H1 (cell line): Measurements from ENCODE around the gene PSMD3. TPM values are rescaled to one million over a fixed set of nuclear protein-coding genes. Genes with fewer than 3 reads are reported as not detected.

Experiments
- BACH1 ChIP-seq: IDR thresholded peaks from 2 replicates; pipeline ENCODE4 v1.6.1; 2012; ENCODE audit warnings: low read length, improper control_type of control experiment
- CBX5 ChIP-seq: fragments of 300-800, 300-1000 bp; sonication (generic); IDR thresholded peaks from 2 replicates; pipeline ENCODE4 v1.7.1; 2016; ENCODE audit warnings: antibody characterized with exemption, low read length, low read depth
- CHD1 ChIP-seq: IDR thresholded peaks from 2 replicates; pipeline ENCODE4 v1.6.1; 2012; ENCODE audit warnings: low read depth, low read length, improper control_type of control experiment
- KDM5A ChIP-seq: fragments of 200-600 bp; IDR thresholded peaks from 2 replicates; pipeline ENCODE4 v1.7.1; 2012; ENCODE audit warnings: mild to moderate bottlenecking, low read length, inconsistent platforms, mixed read lengths
- MAFK ChIP-seq: IDR thresholded peaks from 2 replicates; pipeline ENCODE4 v1.6.1; 2012; ENCODE audit warnings: low read depth, mild to moderate bottlenecking, improper control_type of control experiment, low read length
- POLR2AphosphoS5 ChIP-seq: IDR thresholded peaks from 2 replicates; pipeline ENCODE4 v1.6.1; 2011; ENCODE audit warnings: low read depth, low read length
- RXRA ChIP-seq: IDR thresholded peaks from 2 replicates; pipeline ENCODE4 v1.6.1; 2011; ENCODE audit warnings: low read depth, mild to moderate bottlenecking, low read length, moderate library complexity; ENCODE audit not compliant: insufficient read depth
- SIN3A ChIP-seq, 2 experiments: IDR thresholded peaks in 1 of 2; conservative IDR thresholded peaks in 1 of 2; 2 replicates each; pipeline ENCODE4 v1.6.1; 2011 to 2012; ENCODE audit warnings: low read length in 2 of 2, improper control_type of control experiment in 1 of 2, low read depth in 1 of 2, mild to moderate bottlenecking in 1 of 2
- SP2 ChIP-seq: IDR thresholded peaks from 2 replicates; pipeline ENCODE4 v1.6.1; 2012; ENCODE audit warnings: mild to moderate bottlenecking, low read length, inconsistent platforms
- polyA plus RNA-seq, 7 experiments: library from polyadenylated mRNA; depleted of rRNA in 3 of 7; stranded (reverse) in 5 of 7; unstranded in 2 of 7; fragments of >200 nt in 5 of 7; fragments of 200-250 nt in 2 of 7; gene quantifications; 1 replicate in 5 of 7; 2 replicates in 1 of 7; 4 replicates in 1 of 7; pipeline versions ENCODE4 v1.2.1 to v1.2.3, GENCODE V29; 2011 to 2013; ENCODE audit warnings: missing spikeins in 2 of 7, mixed read lengths in 2 of 7
- total RNA-seq: library from RNA; stranded (reverse); fragmentation: NEBNext Ultra II Directional; extraction: Animal tissue kit (Norgen Biotek cat#: 25700); gene quantifications from 2 replicates; pipeline ENCODE4 v1.2.1, GENCODE V29; 2021
- TF ChIP-seq, protein P1 (sequence below): fragments of 300-600 bp; sonication (generic); IDR thresholded peaks from 2 replicates; pipeline ENCODE4 v1.7.1; 2012; ENCODE audit warnings: low read length, moderate library complexity, mild to moderate bottlenecking, inconsistent platforms; ENCODE audit not compliant: insufficient replicate concordance
- TF ChIP-seq, protein P2 (sequence below): IDR thresholded peaks from 2 replicates; pipeline ENCODE4 v1.6.1; 2012; ENCODE audit warnings: inconsistent platforms

The PSMD3 gene
- total and polyA plus RNA-seq, 2 of the 8 experiments (the other 6 are each of a cell fraction or from before 2014, with no cell fraction given), result 151 to 198 TPM

DNA sequence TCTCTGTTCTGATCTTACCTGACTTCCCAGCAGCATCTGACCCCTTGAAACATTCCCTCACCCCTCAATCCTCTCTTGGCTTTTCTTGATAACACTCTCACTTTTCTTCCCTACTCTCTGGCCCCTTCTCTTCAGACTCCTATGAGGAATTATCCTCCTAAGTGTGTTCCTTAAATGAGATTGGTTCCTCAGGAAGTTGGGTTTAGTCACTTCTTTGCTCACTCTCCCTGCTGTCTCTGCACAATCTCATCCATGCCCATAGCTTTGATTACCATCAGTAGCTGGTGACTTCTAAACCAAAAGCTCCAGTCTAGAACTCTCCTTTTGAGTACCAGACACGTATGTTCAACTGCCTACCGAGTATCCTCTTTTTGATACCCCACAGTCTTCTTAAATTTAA, 60.6 kb downstream of the PSMD3 start (continued):
- TF ChIP-seq, protein P1, sequence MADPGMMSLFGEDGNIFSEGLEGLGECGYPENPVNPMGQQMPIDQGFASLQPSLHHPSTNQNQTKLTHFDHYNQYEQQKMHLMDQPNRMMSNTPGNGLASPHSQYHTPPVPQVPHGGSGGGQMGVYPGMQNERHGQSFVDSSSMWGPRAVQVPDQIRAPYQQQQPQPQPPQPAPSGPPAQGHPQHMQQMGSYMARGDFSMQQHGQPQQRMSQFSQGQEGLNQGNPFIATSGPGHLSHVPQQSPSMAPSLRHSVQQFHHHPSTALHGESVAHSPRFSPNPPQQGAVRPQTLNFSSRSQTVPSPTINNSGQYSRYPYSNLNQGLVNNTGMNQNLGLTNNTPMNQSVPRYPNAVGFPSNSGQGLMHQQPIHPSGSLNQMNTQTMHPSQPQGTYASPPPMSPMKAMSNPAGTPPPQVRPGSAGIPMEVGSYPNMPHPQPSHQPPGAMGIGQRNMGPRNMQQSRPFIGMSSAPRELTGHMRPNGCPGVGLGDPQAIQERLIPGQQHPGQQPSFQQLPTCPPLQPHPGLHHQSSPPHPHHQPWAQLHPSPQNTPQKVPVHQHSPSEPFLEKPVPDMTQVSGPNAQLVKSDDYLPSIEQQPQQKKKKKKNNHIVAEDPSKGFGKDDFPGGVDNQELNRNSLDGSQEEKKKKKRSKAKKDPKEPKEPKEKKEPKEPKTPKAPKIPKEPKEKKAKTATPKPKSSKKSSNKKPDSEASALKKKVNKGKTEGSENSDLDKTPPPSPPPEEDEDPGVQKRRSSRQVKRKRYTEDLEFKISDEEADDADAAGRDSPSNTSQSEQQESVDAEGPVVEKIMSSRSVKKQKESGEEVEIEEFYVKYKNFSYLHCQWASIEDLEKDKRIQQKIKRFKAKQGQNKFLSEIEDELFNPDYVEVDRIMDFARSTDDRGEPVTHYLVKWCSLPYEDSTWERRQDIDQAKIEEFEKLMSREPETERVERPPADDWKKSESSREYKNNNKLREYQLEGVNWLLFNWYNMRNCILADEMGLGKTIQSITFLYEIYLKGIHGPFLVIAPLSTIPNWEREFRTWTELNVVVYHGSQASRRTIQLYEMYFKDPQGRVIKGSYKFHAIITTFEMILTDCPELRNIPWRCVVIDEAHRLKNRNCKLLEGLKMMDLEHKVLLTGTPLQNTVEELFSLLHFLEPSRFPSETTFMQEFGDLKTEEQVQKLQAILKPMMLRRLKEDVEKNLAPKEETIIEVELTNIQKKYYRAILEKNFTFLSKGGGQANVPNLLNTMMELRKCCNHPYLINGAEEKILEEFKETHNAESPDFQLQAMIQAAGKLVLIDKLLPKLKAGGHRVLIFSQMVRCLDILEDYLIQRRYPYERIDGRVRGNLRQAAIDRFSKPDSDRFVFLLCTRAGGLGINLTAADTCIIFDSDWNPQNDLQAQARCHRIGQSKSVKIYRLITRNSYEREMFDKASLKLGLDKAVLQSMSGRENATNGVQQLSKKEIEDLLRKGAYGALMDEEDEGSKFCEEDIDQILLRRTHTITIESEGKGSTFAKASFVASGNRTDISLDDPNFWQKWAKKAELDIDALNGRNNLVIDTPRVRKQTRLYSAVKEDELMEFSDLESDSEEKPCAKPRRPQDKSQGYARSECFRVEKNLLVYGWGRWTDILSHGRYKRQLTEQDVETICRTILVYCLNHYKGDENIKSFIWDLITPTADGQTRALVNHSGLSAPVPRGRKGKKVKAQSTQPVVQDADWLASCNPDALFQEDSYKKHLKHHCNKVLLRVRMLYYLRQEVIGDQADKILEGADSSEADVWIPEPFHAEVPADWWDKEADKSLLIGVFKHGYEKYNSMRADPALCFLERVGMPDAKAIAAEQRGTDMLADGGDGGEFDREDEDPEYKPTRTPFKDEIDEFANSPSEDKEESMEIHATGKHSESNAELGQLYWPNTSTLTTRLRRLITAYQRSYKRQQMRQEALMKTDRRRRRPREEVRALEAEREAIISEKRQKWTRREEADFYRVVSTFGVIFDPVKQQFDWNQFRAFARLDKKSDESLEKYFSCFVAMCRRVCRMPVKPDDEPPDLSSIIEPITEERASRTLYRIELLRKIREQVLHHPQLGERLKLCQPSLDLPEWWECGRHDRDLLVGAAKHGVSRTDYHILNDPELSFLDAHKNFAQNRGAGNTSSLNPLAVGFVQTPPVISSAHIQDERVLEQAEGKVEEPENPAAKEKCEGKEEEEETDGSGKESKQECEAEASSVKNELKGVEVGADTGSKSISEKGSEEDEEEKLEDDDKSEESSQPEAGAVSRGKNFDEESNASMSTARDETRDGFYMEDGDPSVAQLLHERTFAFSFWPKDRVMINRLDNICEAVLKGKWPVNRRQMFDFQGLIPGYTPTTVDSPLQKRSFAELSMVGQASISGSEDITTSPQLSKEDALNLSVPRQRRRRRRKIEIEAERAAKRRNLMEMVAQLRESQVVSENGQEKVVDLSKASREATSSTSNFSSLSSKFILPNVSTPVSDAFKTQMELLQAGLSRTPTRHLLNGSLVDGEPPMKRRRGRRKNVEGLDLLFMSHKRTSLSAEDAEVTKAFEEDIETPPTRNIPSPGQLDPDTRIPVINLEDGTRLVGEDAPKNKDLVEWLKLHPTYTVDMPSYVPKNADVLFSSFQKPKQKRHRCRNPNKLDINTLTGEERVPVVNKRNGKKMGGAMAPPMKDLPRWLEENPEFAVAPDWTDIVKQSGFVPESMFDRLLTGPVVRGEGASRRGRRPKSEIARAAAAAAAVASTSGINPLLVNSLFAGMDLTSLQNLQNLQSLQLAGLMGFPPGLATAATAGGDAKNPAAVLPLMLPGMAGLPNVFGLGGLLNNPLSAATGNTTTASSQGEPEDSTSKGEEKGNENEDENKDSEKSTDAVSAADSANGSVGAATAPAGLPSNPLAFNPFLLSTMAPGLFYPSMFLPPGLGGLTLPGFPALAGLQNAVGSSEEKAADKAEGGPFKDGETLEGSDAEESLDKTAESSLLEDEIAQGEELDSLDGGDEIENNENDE, result no peak
- TF ChIP-seq KDM5A (no peak), SIN3A (conservative IDR thresholded peaks at IDR 0.05 in 1 of 2, IDR thresholded peaks at IDR 0.05 in 1 of 2; ENCODE audit: low read depth in 1 of 2, low read length in 2 of 2) (no peak), BACH1 (no peak), CBX5 (no peak), CHD1 (no peak), POLR2AphosphoS5 (no peak), MAFK (no peak), RXRA (no peak), SP2 (no peak)
- TF ChIP-seq, protein P2, sequence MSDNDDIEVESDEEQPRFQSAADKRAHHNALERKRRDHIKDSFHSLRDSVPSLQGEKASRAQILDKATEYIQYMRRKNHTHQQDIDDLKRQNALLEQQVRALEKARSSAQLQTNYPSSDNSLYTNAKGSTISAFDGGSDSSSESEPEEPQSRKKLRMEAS, result no peak
- TF ChIP-seq, all 59 proteins: peak for 0
